HepG2 (cell line): ENCODE measurements around the gene MLLT10. TPM values are rescaled to one million over a fixed set of nuclear protein-coding genes. Genes with fewer than 3 reads are reported as not detected.

Experiments
- CEBPG ChIP-seq: IDR thresholded peaks from 2 replicates; pipeline ENCODE4 v1.6.1; 2016
- FOXO1 ChIP-seq: sonication (generic); formaldehyde crosslinking; IDR thresholded peaks from 2 replicates; pipeline ENCODE4 v1.4.0; 2020; ENCODE audit warnings: missing genetic modification reagents
- FOXP1 ChIP-seq, 2 experiments: fragments of 450-650 bp in 1 of 2; IDR thresholded peaks; 2 replicates each; pipeline ENCODE4 v1.6.1; 2017 to 2018; ENCODE audit warnings: antibody characterized with exemption in 1 of 2
- GATAD2A ChIP-seq: IDR thresholded peaks from 2 replicates; pipeline ENCODE4 v1.6.1; 2016
- HNF4G ChIP-seq, 2 experiments: sonication (generic) in 1 of 2; formaldehyde crosslinking in 1 of 2; IDR thresholded peaks; 2 replicates each; pipeline versions ENCODE4 v1.4.0 to v1.6.1; 2011 to 2020; ENCODE audit warnings: borderline replicate concordance in 2 of 2, low read depth in 2 of 2, mild to moderate bottlenecking in 2 of 2, low read length in 1 of 2, missing genetic modification reagents in 1 of 2, moderate library complexity in 1 of 2
- HOXA3 ChIP-seq: sonication (generic); formaldehyde crosslinking; IDR thresholded peaks from 2 replicates; pipeline ENCODE4 v1.5.0; 2020; ENCODE audit warnings: missing genetic modification reagents
- JDP2 ChIP-seq: sonication (generic); formaldehyde crosslinking; IDR thresholded peaks from 2 replicates; pipeline ENCODE4 v1.8.1; 2022; ENCODE audit warnings: missing genetic modification reagents, borderline replicate concordance
- KAT8 ChIP-seq: IDR thresholded peaks from 2 replicates; pipeline ENCODE4 v1.6.1; 2016; ENCODE audit warnings: missing genetic modification reagents, missing compliant biosample characterization
- LCORL ChIP-seq, 2 experiments: fragments of 450-650 bp in 1 of 2; sonication (generic) in 1 of 2; formaldehyde crosslinking in 1 of 2; IDR thresholded peaks; 2 replicates each; pipeline versions ENCODE4 v1.5.0 to v1.6.1; 2017 to 2020; ENCODE audit warnings: antibody characterized with exemption in 1 of 2, missing genetic modification reagents in 1 of 2
- MBNL3 ChIP-seq: fragments of 250-450 bp; sonication (Bioruptor Pico); conservative IDR thresholded peaks from 2 replicates; pipeline ENCODE4 v1.8.0; 2022; ENCODE audit warnings: mild to moderate bottlenecking, inconsistent platforms
- NCOA2 ChIP-seq: sonication (generic); formaldehyde crosslinking; IDR thresholded peaks from 2 replicates; pipeline ENCODE4 v1.8.0; 2022; ENCODE audit warnings: inconsistent platforms
- NFE2L2 ChIP-seq: fragments of 150-350 bp; IDR thresholded peaks from 2 replicates; pipeline ENCODE4 v1.6.1; 2014; ENCODE audit warnings: low read length
- NR2C2 ChIP-seq: sonication (generic); formaldehyde crosslinking; IDR thresholded peaks from 2 replicates; pipeline ENCODE4 v1.4.0; 2020; ENCODE audit warnings: missing genetic modification reagents, mild to moderate bottlenecking, moderate library complexity, borderline replicate concordance
- NR2F1 ChIP-seq, 2 experiments: fragments of 450-650 bp in 1 of 2; formaldehyde crosslinking in 1 of 2; IDR thresholded peaks; 2 replicates each; pipeline versions ENCODE4 v1.5.0 to v1.6.1; 2016 to 2020; ENCODE audit warnings: mild to moderate bottlenecking in 1 of 2, missing compliant biosample characterization in 1 of 2, missing genetic modification reagents in 1 of 2, moderate library complexity in 1 of 2
- RXRA ChIP-seq: sonication (generic); formaldehyde crosslinking; IDR thresholded peaks from 2 replicates; pipeline ENCODE4 v1.5.1; 2020; ENCODE audit warnings: missing genetic modification reagents
- RXRB ChIP-seq: IDR thresholded peaks from 2 replicates; pipeline ENCODE4 v1.6.1; 2016; ENCODE audit warnings: borderline replicate concordance, missing genetic modification reagents, missing compliant biosample characterization
- SOX13 ChIP-seq, 3 experiments: fragments of 450-650 bp in 1 of 3; sonication (generic) in 1 of 3; formaldehyde crosslinking in 1 of 3; IDR thresholded peaks in 2 of 3; conservative IDR thresholded peaks in 1 of 3; 2 replicates each; pipeline versions ENCODE4 v1.5.0 to v1.6.1; 2016 to 2020; ENCODE audit warnings: antibody characterized with exemption in 1 of 3, mild to moderate bottlenecking in 1 of 3, missing compliant biosample characterization in 1 of 3, missing genetic modification reagents in 1 of 3, moderate library complexity in 1 of 3
- TCF7 ChIP-seq: sonication (generic); IDR thresholded peaks from 2 replicates; pipeline ENCODE4 v1.6.1; 2016; ENCODE audit warnings: antibody characterized with exemption, low read depth
- ZFP36L1 ChIP-seq: sonication (generic); formaldehyde crosslinking; IDR thresholded peaks from 2 replicates; pipeline ENCODE4 v1.8.0; 2022; ENCODE audit warnings: mild to moderate bottlenecking, missing genetic modification reagents, moderate library complexity
- ZNF343 ChIP-seq: sonication (generic); formaldehyde crosslinking; IDR thresholded peaks from 2 replicates; pipeline ENCODE4 v1.4.0; 2020; ENCODE audit warnings: mild to moderate bottlenecking, missing genetic modification reagents
- polyA plus RNA-seq, 8 experiments: library from polyadenylated mRNA; depleted of rRNA in 3 of 8; stranded (reverse) in 7 of 8; unstranded in 1 of 8; fragments of >200 nt; fragmentation: Illumina TruSeq in 4 of 8; extraction: Trizol in 4 of 8; gene quantifications; 2 replicates each; pipeline versions ENCODE4 v1.2.1 to v1.2.3, GENCODE V29; 2011 to 2016; ENCODE audit warnings: low read depth in 4 of 8, missing spikeins in 1 of 8, mixed read lengths in 1 of 8; ENCODE audit not compliant: insufficient read depth in 1 of 8
- total RNA-seq, 5 experiments: library from RNA; depleted of rRNA; stranded (reverse); fragments of >200 nt; fragmentation: Illumina TruSeq; extraction: Trizol; gene quantifications; 2 replicates each; pipeline ENCODE4 v1.2.3, GENCODE V29; 2016; ENCODE audit warnings: low read depth in 1 of 5
- TF ChIP-seq, protein P1 (sequence below): sonication (generic); formaldehyde crosslinking; IDR thresholded peaks from 2 replicates; pipeline ENCODE4 v1.9.0; 2022; ENCODE audit warnings: low read depth, missing genetic modification reagents
- TF ChIP-seq, protein P2 (sequence below): sonication (generic); formaldehyde crosslinking; IDR thresholded peaks from 2 replicates; pipeline ENCODE4 v1.5.0; 2020; ENCODE audit warnings: missing genetic modification reagents

MLLT10 gene
- total and polyA plus RNA-seq, 2 of the 13 experiments (the other 11 are each of a cell fraction or from before 2014, with no cell fraction given), result 51.3 to 84.1 TPM

DNA sequence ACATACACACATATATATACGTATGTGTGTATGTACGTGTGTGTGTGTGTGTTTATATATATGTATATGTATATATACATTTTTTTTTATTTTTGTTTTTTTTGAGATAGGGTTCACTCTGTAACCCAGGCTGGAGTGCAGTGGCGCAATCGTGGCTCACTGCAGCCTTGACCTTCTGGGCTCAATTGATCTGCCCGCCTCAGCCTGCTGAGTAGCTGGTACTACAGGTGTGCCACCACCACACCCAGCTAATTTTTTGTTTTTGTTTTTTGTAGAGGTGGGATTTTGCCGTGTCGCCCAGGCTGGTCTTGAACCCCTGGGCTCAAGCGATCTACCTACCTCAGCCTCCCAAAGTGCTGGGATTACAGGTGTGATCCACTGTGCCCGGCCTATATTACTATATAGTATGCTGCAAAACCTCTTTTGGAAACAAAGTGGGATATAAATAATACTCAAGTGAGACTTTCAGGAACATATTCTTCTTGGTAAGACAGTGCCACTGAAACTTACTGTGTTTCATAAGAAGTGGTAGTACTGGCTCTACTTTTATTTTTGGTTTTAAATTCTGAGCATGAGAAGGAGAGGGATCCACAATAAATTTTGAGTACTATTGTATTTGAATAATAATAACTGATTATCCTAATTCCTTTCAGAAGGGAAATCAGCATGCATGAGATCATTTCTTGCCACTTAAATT, 51.0 kb downstream of the MLLT10 start (continued):
- TF ChIP-seq FOXP1 (IDR thresholded peaks at IDR 0.05) (no peak), FOXP1 (CRISPR knock-in tag; IDR thresholded peaks at IDR 0.05) (peak; percentile 47; the same call in 1 of the 2 replicates), ZNF343 (CRISPR knock-in tag) (no peak), MBNL3 (no peak), SOX13 (IDR thresholded peaks at IDR 0.05) (no peak), SOX13 (CRISPR knock-in tag; conservative IDR thresholded peaks at IDR 0.05 in 1 of 2, IDR thresholded peaks at IDR 0.05 in 1 of 2) (peak in 1 of 2 experiments; percentile 49; a peak in 2 of 4 replicates), NR2F1 (CRISPR knock-in tag; IDR thresholded peaks at IDR 0.05) (peak; percentile 57 to 72; a peak in 2 of 4 replicates), RXRA (CRISPR knock-in tag) (peak; percentile 51; the same call in 1 of the 2 replicates), RXRB (peak; percentile 48; the same call in 1 of the 2 replicates), LCORL (IDR thresholded peaks at IDR 0.05) (no peak), LCORL (CRISPR knock-in tag; IDR thresholded peaks at IDR 0.05) (peak; percentile 64; the same call in 1 of the 2 replicates), TCF7 (peak; percentile 70), ZFP36L1 (0 out of 2 replicates have a peak, but pooled peaks have one; percentile 14), CEBPG (CRISPR knock-in tag) (peak; percentile 85), FOXO1 (CRISPR knock-in tag) (peak; percentile 37; the same call in 1 of the 2 replicates), JDP2 (CRISPR knock-in tag) (no peak), NR2C2 (peak; percentile 48; the same call in 1 of the 2 replicates), HNF4G (IDR thresholded peaks at IDR 0.05; ENCODE audit: borderline replicate concordance, low read depth, low read length) (peak; percentile 44; the same call in 1 of the 2 replicates), HNF4G (CRISPR knock-in tag; IDR thresholded peaks at IDR 0.05; ENCODE audit: borderline replicate concordance, low read depth) (no peak), HOXA3 (CRISPR knock-in tag) (peak; percentile 29; the same call in 1 of the 2 replicates), KAT8 (CRISPR knock-in tag) (no peak; the same call in 1 of the 2 replicates), NFE2L2 (no peak), GATAD2A (peak; percentile 87), NCOA2 (CRISPR knock-in tag) (0 out of 2 replicates have a peak, but pooled peaks have one; percentile 52)
- TF ChIP-seq, protein P1, sequence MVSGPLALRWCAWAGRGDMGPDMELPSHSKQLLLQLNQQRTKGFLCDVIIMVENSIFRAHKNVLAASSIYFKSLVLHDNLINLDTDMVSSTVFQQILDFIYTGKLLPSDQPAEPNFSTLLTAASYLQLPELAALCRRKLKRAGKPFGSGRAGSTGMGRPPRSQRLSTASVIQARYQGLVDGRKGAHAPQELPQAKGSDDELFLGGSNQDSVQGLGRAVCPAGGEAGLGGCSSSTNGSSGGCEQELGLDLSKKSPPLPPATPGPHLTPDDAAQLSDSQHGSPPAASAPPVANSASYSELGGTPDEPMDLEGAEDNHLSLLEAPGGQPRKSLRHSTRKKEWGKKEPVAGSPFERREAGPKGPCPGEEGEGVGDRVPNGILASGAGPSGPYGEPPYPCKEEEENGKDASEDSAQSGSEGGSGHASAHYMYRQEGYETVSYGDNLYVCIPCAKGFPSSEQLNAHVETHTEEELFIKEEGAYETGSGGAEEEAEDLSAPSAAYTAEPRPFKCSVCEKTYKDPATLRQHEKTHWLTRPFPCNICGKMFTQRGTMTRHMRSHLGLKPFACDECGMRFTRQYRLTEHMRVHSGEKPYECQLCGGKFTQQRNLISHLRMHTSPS (CRISPR knock-in tag), result peak; percentile 55; the same call in 1 of the 2 replicates
- TF ChIP-seq, protein P2, sequence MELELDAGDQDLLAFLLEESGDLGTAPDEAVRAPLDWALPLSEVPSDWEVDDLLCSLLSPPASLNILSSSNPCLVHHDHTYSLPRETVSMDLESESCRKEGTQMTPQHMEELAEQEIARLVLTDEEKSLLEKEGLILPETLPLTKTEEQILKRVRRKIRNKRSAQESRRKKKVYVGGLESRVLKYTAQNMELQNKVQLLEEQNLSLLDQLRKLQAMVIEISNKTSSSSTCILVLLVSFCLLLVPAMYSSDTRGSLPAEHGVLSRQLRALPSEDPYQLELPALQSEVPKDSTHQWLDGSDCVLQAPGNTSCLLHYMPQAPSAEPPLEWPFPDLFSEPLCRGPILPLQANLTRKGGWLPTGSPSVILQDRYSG, result 0 out of 2 replicates have a peak, but pooled peaks have one; percentile 31
